Upper lobe of left lung (tissue), 6 donors: Measurements from ENCODE around the gene TTC21B. TPM values are rescaled to one million over a fixed set of nuclear protein-coding genes. Genes with fewer than 3 reads are reported as not detected.
"Not testable (repeated sequence)": the region's sequence is repeated elsewhere in the genome, so short reads cannot be mapped to it uniquely, and the experiment has no call there.

Experiments
- ATAC-seq, 2 donors: fragments of 200-7000 bp; cut with Tn5 transposase; one replicate each; pipeline ENCODE4 v1.9.1; 2022; ENCODE audit warnings: mild to moderate bottlenecking in 2 of 2, moderate library complexity in 2 of 2; ENCODE audit not compliant: low FRiP score in 2 of 2
- DNase-seq, 2 donors: peaks; one replicate each; pipeline ENCODE4 v3.0.0-alpha.2; 2019 to 2020
- H3K27ac ChIP-seq, 4 donors: fragments of 200-600 bp; sonication (generic); one replicate each; pipeline ENCODE4 v1.5.1; 2016 to 2019
- H3K27me3 ChIP-seq, 4 donors: fragments of 200-600 bp; sonication (generic); one replicate each; pipeline ENCODE4 v1.5.1; 2017 to 2019
- H3K36me3 ChIP-seq, 4 donors: fragments of 200-600 bp; sonication (generic); one replicate each; pipeline ENCODE4 v1.5.1; 2016 to 2019
- H3K4me1 ChIP-seq, 4 donors: fragments of 200-600 bp; sonication (generic); one replicate each; pipeline ENCODE4 v1.5.1; 2018 to 2019
- H3K4me3 ChIP-seq, 4 donors: fragments of 200-600 bp; sonication (generic); one replicate each; pipeline ENCODE4 v1.5.1; 2017 to 2019; ENCODE audit warnings: mild to moderate bottlenecking in 2 of 4, moderate library complexity in 1 of 4
- H3K9me3 ChIP-seq, 4 donors: fragments of 200-600 bp; sonication (generic); one replicate each; pipeline ENCODE4 v1.5.1; 2018 to 2019
- CTCF ChIP-seq, 6 experiments: fragments of 450-650 bp in 4 of 6; fragments of 200-600 bp in 2 of 6; sonication (generic) in 2 of 6; IDR thresholded peaks; one replicate each; pipeline ENCODE4 v1.5.1; 2016 to 2019; ENCODE audit warnings: antibody characterized with exemption in 6 of 6
- EP300 ChIP-seq, 4 donors: sonication (generic); formaldehyde crosslinking; IDR thresholded peaks; one replicate each; pipeline ENCODE4 v1.5.1; 2017; ENCODE audit warnings: antibody characterized with exemption in 4 of 4, control low read depth in 2 of 4
- POLR2A ChIP-seq, 4 donors: fragments of 450-650 bp; IDR thresholded peaks; one replicate each; pipeline ENCODE4 v1.5.1; 2016 to 2017; ENCODE audit warnings: antibody characterized with exemption in 4 of 4, mild to moderate bottlenecking in 2 of 4
- POLR2AphosphoS5 ChIP-seq, 2 donors: sonication (generic); formaldehyde crosslinking; IDR thresholded peaks; one replicate each; pipeline ENCODE4 v1.5.1; 2017; ENCODE audit warnings: antibody characterized with exemption in 2 of 2
- WGBS, 2 donors: methylation state at CpG; one replicate each; pipeline ENCODE4 v1.1.5; 2017 to 2018; 5-methylcytosine and 5-hydroxymethylcytosine counted together
- total RNA-seq, 6 donors: library from RNA; depleted of rRNA in 4 of 6; stranded (reverse); fragments of >200 nt in 4 of 6; gene quantifications; one replicate each; pipeline versions ENCODE4 v1.1.0 to v1.2.1, GENCODE V29; 2016 to 2021
- donor health status: DM: no; HTN: no; CAD: no; lungs with moderate emphysema.
- donor health status: DM: no; HTN: yes; CAD: no; lungs with severe emphysema.

The TTC21B gene
- total RNA-seq = 100 to 1,000 TPM in 1 of 6 donors, 10 to 100 TPM in 5; 14.6 to 150 (median 36.5) TPM

- Histone ChIP-seq H3K4me1 (peaks cover 21 to 32% (median 28%) of the 10 kb centered on the region in 4 donors), H3K9me3 (no peaks in the 10 kb centered on the region), H3K36me3 (peaks cover 0 to 1% (median 0%) of the 10 kb centered on the region in 4 donors), H3K4me3 (peak within 1 kb of the TSS; percentile 73 to 85 (median 78)), H3K27me3 (no peaks in the 10 kb centered on the region), H3K27ac (peak within 1 kb of the TSS; percentile 86 to 91 (median 90))
- TF ChIP-seq POLR2A (IDR thresholded peaks at IDR 0.05) (peak in 3 of 4 donors; percentile 62 to 85 (median 72)), POLR2AphosphoS5 (IDR thresholded peaks at IDR 0.05) (peak; percentile 51 to 76), EP300 (IDR thresholded peaks at IDR 0.05) (no peak), CTCF (IDR thresholded peaks at IDR 0.05) (peak; percentile 74 to 87 (median 80))
- WGBS, 2 donors = 0 to 1% methylated on average over 34 to 44 of the region's 55 CpGs
- DNase-seq (peak; percentile 95 to 99), ATAC-seq (peak; percentile 100)
These were observed at the start of gene TTC21B for GRCh38 chr2:165953655-165954606. TTC21B (minus strand) TSS chr2:165953776; CDS start chr2:165953705, 71 bp downstream.

- no peaks in the 10 kb centered on the region for H3K4me1 ChIP-seq
- no peak for DNase-seq
- 78 to 80% methylated on average over 2 of the region's 2 CpGs for WGBS, 2 donors
- ATAC-seq = no peak
- no peaks in the 10 kb centered on the region for H3K36me3 ChIP-seq
- H3K27ac ChIP-seq = no peak overlapping the region
- H3K9me3 ChIP-seq = no peaks in the 10 kb centered on the region
- no peak overlapping the region for H3K4me3 ChIP-seq
- H3K27me3 ChIP-seq = no peaks in the 10 kb centered on the region
- TF ChIP-seq EP300 (IDR thresholded peaks at IDR 0.05) (no peak), POLR2A (IDR thresholded peaks at IDR 0.05) (no peak), POLR2AphosphoS5 (IDR thresholded peaks at IDR 0.05) (no peak), CTCF (IDR thresholded peaks at IDR 0.05) (no peak)
These were observed 46.8 kb upstream of the TTC21B start for GRCh38 chr2:166000401-166000800.

- Histone ChIP-seq H3K36me3 (no peaks in the 10 kb centered on the region), H3K4me1 (no peaks in the 10 kb centered on the region), H3K27me3 (no peaks in the 10 kb centered on the region), H3K9me3 (no peaks in the 10 kb centered on the region), H3K27ac (no peak overlapping the region), H3K4me3 (no peak overlapping the region)
- no peak for ATAC-seq
- no peak for DNase-seq
- no peak for TF ChIP-seq CTCF (IDR thresholded peaks at IDR 0.05)
- TF ChIP-seq POLR2AphosphoS5 (IDR thresholded peaks at IDR 0.05) = no peak
- no peak for TF ChIP-seq EP300 (IDR thresholded peaks at IDR 0.05)
- no peak for TF ChIP-seq POLR2A (IDR thresholded peaks at IDR 0.05)
These were observed 37.3 kb upstream of the TTC21B start for GRCh38 chr2:165990846-165991245.

GRCh38 chr2:165989851-165990250, 36.3 kb upstream of the TTC21B start:
- no peaks in the 10 kb centered on the region for H3K4me1 ChIP-seq
- DNase-seq (no peak), ATAC-seq (no peak)
- no peaks in the 10 kb centered on the region for H3K27me3 ChIP-seq
- H3K4me3 ChIP-seq = no peak overlapping the region
- 49 to 56% methylated on average over 1 of the region's 1 CpG for whole genome bisulfite sequencing, 2 donors
- no peak overlapping the region for H3K27ac ChIP-seq
- no peaks in the 10 kb centered on the region for H3K9me3 ChIP-seq
- no peak for TF ChIP-seq EP300 (IDR thresholded peaks at IDR 0.05)
- H3K36me3 ChIP-seq = no peaks in the 10 kb centered on the region

- no peak overlapping the region for H3K27ac ChIP-seq
- no peaks in the 10 kb centered on the region for H3K27me3 ChIP-seq
- ATAC-seq (no peak), DNase-seq (no peak)
- H3K4me1 ChIP-seq = no peaks in the 10 kb centered on the region
- no peaks in the 10 kb centered on the region for H3K9me3 ChIP-seq
- no peak overlapping the region for H3K4me3 ChIP-seq
- H3K36me3 ChIP-seq = no peaks in the 10 kb centered on the region
- TF ChIP-seq POLR2A (IDR thresholded peaks at IDR 0.05) = no peak
These were observed 31.5 kb upstream of the TTC21B start for GRCh38 chr2:165985120-165985519.

GRCh38 chr2:165972161-165972560, 18.6 kb upstream of the TTC21B start:
- not testable (repeated sequence) for H3K9me3 ChIP-seq, H3K27ac ChIP-seq, ATAC-seq, H3K4me3 ChIP-seq, DNase-seq, H3K36me3 ChIP-seq, H3K4me1 ChIP-seq, H3K27me3 ChIP-seq
